Caco-2 (cell line): ENCODE data around the gene C8G. TPM values are rescaled to one million over a fixed set of nuclear protein-coding genes. Genes with fewer than 3 reads are reported as not detected.
A peak's percentile ranks its signal among the peaks of the same experiment; 100 is the strongest.

Source experiments
- BruUV-seq: library from RNA; stranded (reverse); fragments of 400-500 nt; replicated peaks from 2 replicates; lab custom pipeline; 2021; lab: Mats Ljungman, UMichigan
- CTCF ChIA-PET: fragments of 300-600 bp; sonication (Branson Sonifier 250); formaldehyde crosslinking; loops from one replicate; lab custom pipeline; 2022; ENCODE audit warnings: antibody characterized with exemption; lab: Charles Lee
- POLR2A ChIA-PET: fragments of 300-600 bp; sonication (Branson Sonifier 250); formaldehyde crosslinking; loops from one replicate; lab custom pipeline; 2022; ENCODE audit warnings: antibody characterized with exemption; lab: Charles Lee
- DNase-seq, 2 experiments: peaks; one replicate each; pipeline versions ENCODE4 v3.0.0 to v3.0.0-alpha.2; 2020 to 2022
- H3K27me3 ChIP-seq: replicated peaks from 2 replicates; pipeline ENCODE4 v1.6.0; 2011; ENCODE audit warnings: low read length; ENCODE audit not compliant: control insufficient read depth, insufficient read depth
- H3K36me3 ChIP-seq: 2 replicates; pipeline ENCODE4 v1.5.1; 2011; ENCODE audit warnings: low read length; ENCODE audit not compliant: control insufficient read depth, insufficient read depth
- H3K4me1 ChIP-seq: fragments of 250-450 bp; sonication (Bioruptor Pico); 2 replicates; pipeline ENCODE4 v1.5.1; 2020; ENCODE audit warnings: mild to moderate bottlenecking
- H3K4me3 ChIP-seq: 2 replicates; pipeline ENCODE4 v1.5.1; 2011; ENCODE audit warnings: low read depth, mild to moderate bottlenecking, control low read depth, low read length
- H3K9me3 ChIP-seq: fragments of 250-450 bp; sonication (Bioruptor Pico); 2 replicates; pipeline ENCODE4 v1.5.1; 2020; ENCODE audit warnings: mild to moderate bottlenecking, moderate library complexity
- H3K27ac Mint-ChIP-seq: one replicate; pipeline ENCODE4 v1.8.0; 2022; ENCODE audit warnings: mixed read lengths; ENCODE audit not compliant: unreplicated experiment
- H3K27me3 Mint-ChIP-seq: one replicate; pipeline ENCODE4 v1.8.0; 2022; ENCODE audit warnings: mixed read lengths; ENCODE audit not compliant: insufficient read depth, unreplicated experiment
- H3K36me3 Mint-ChIP-seq: one replicate; pipeline ENCODE4 v1.8.0; 2022; ENCODE audit warnings: mild to moderate bottlenecking, mixed read lengths; ENCODE audit not compliant: insufficient read depth, unreplicated experiment
- H3K4me1 Mint-ChIP-seq: one replicate; pipeline ENCODE4 v1.8.0; 2022; ENCODE audit warnings: low read depth, mixed read lengths; ENCODE audit not compliant: unreplicated experiment
- H3K4me3 Mint-ChIP-seq: one replicate; pipeline ENCODE4 v1.8.0; 2022; ENCODE audit warnings: mild to moderate bottlenecking, moderate library complexity, mixed read lengths; ENCODE audit not compliant: unreplicated experiment
- H3K9me3 Mint-ChIP-seq: one replicate; pipeline ENCODE4 v1.8.0; 2022; ENCODE audit warnings: mixed read lengths; ENCODE audit not compliant: unreplicated experiment
- CTCF ChIP-seq, 2 experiments: fragments of 200-600 bp in 1 of 2; IDR thresholded peaks; 1 replicate in 1 of 2; 2 replicates in 1 of 2; pipeline versions ENCODE4 v1.5.1 to v1.8.0; 2011 to 2022; ENCODE audit warnings: antibody characterized with exemption in 1 of 2, control low read depth in 1 of 2, inconsistent platforms in 1 of 2, low read depth in 1 of 2, low read length in 1 of 2, mild to moderate bottlenecking in 1 of 2, moderate library complexity in 1 of 2; ENCODE audit not compliant: insufficient read depth in 1 of 2, severe bottlenecking in 1 of 2, unreplicated experiment in 1 of 2
- intact Hi-C: fragments of 100-400 bp; cut with micrococcal nuclease; formaldehyde crosslinking; loops from one replicate; pipeline ENCODE4 v1.10.0; 2022; ENCODE audit not compliant: unreplicated experiment
- total RNA-seq: library from RNA; stranded (reverse); gene quantifications from 2 replicates; pipeline ENCODE4 v1.2.3, GENCODE V29; 2022

C8G gene
- total RNA-seq, 1 experiment from 2014 or later, result 0.77 TPM

- H3K4me1 ChIP-seq, result peaks cover 41% of the 10 kb centered on the region
- Mint-ChIP-seq H3K27me3 (no peaks in the 10 kb centered on the region), H3K9me3 (no peaks in the 10 kb centered on the region), H3K27ac (peak overlapping the region; percentile 94), H3K4me1 (no peaks in the 10 kb centered on the region), H3K36me3 (peaks cover 17% of the 10 kb centered on the region), H3K4me3 (peak overlapping the region; percentile 76)
- no peaks in the 10 kb centered on the region for H3K27me3 ChIP-seq
- intact Hi-C loops, result loop anchor here (2.0 to 10.0 kb wide), 4 partner anchors 47 to 163 kb away; partner anchors contain the start of genes ABCA2, AJM1, CLIC3 and PHPT1
- peak; percentile 99 for DNase-seq
- no peaks in the 10 kb centered on the region; the same call in 1 of the 2 replicates for H3K36me3 ChIP-seq
- ChIA-PET POLR2A (no interaction called here), CTCF (interaction anchor here (0.6 to 2.6 kb wide), 4 partner anchors 80 to 136 kb away, joined by 5 to 42 read pairs (median 10); partner anchors contain the start of gene SAPCD2)
- peak; percentile 15 to 41 for TF ChIP-seq CTCF (IDR thresholded peaks at IDR 0.05; ENCODE audit: insufficient read depth in 1 of 2, low read depth in 1 of 2, low read length in 1 of 2, severe bottlenecking in 1 of 2, unreplicated experiment in 1 of 2)
- BruUV-seq, result TSS peak; percentile 74
- no peaks in the 10 kb centered on the region for H3K9me3 ChIP-seq
- H3K4me3 ChIP-seq, result peak overlapping the region; percentile 60
Observed at GRCh38 chr9:136949817-136950655, 5.0 kb downstream of the C8G start.

- CTCF ChIA-PET, result interaction anchor here (0.6 to 1.2 kb wide), 2 partner anchors 23 to 78 kb away, joined by 3 to 5 read pairs; no protein-coding TSS in a partner anchor
- peak overlapping the region; percentile 76 for H3K4me3 Mint-ChIP-seq
Observed at GRCh38 chr9:136950656-136951276, 5.7 kb downstream of the C8G start.

More at GRCh38 chr9:136950656-136951276, 5.7 kb downstream of the C8G start:
- no peak for TF ChIP-seq CTCF (IDR thresholded peaks at IDR 0.05; ENCODE audit: insufficient read depth in 1 of 2, low read depth in 1 of 2, low read length in 1 of 2, severe bottlenecking in 1 of 2, unreplicated experiment in 1 of 2)
- Histone ChIP-seq H3K9me3 (no peaks in the 10 kb centered on the region), H3K4me3 (peak overlapping the region; percentile 60), H3K36me3 (no peaks in the 10 kb centered on the region; the same call in 1 of the 2 replicates), H3K27me3 (no peaks in the 10 kb centered on the region), H3K4me1 (peaks cover 34% of the 10 kb centered on the region)
- H3K27ac Mint-ChIP-seq, result peak overlapping the region; percentile 94
- no peak for DNase-seq
- no peaks in the 10 kb centered on the region for H3K9me3 Mint-ChIP-seq
- intact Hi-C loops, result no loop called here
- no peaks in the 10 kb centered on the region for H3K27me3 Mint-ChIP-seq
- BruUV-seq, result no TSS peak
- no peaks in the 10 kb centered on the region for H3K4me1 Mint-ChIP-seq
- peaks cover 12% of the 10 kb centered on the region for H3K36me3 Mint-ChIP-seq
- POLR2A ChIA-PET, result no interaction called here
